Sigmoid colon (tissue), 7 donors: ENCODE results near the gene GSDMA. TPM values are rescaled to one million over a fixed set of nuclear protein-coding genes. Genes with fewer than 3 reads are reported as not detected.

Experiments used
- DNase-seq: peaks from one replicate; pipeline ENCODE4 v3.0.0-alpha.2; 2019
- H3K27ac ChIP-seq, 4 donors: fragments of 200-600 bp; sonication (generic); one replicate each; pipeline ENCODE4 v1.5.1; 2016 to 2019; ENCODE audit warnings: mild to moderate bottlenecking in 1 of 4
- H3K27me3 ChIP-seq, 3 donors: fragments of 200-600 bp; sonication (generic); one replicate each; pipeline ENCODE4 v1.5.1; 2019; ENCODE audit warnings: mild to moderate bottlenecking in 1 of 3
- H3K36me3 ChIP-seq, 4 donors: fragments of 200-600 bp; sonication (generic); one replicate each; pipeline ENCODE4 v1.5.1; 2016 to 2019
- H3K4me1 ChIP-seq, 4 donors: fragments of 200-600 bp; sonication (generic); one replicate each; pipeline ENCODE4 v1.5.1; 2017 to 2019
- H3K4me3 ChIP-seq, 4 donors: fragments of 200-600 bp; sonication (generic); one replicate each; pipeline ENCODE4 v1.5.1; 2017 to 2019; ENCODE audit warnings: mild to moderate bottlenecking in 2 of 4, moderate library complexity in 1 of 4
- H3K9me3 ChIP-seq, 4 donors: fragments of 200-600 bp in 3 of 4; sonication (generic) in 3 of 4; one replicate each; pipeline versions ENCODE4 v1.5.1 to v1.6.1; 2013 to 2019
- EP300 ChIP-seq, 4 donors: sonication (generic); formaldehyde crosslinking; IDR thresholded peaks; one replicate each; pipeline ENCODE4 v1.6.1; 2017; ENCODE audit warnings: antibody characterized with exemption in 4 of 4
- POLR2A ChIP-seq, 2 donors: fragments of 450-650 bp; IDR thresholded peaks; one replicate each; pipeline ENCODE4 v1.6.1; 2016; ENCODE audit warnings: antibody characterized with exemption in 2 of 2, mild to moderate bottlenecking in 2 of 2, moderate library complexity in 2 of 2
- POLR2AphosphoS5 ChIP-seq, 4 donors: sonication (generic); formaldehyde crosslinking; IDR thresholded peaks; one replicate each; pipeline ENCODE4 v1.6.1; 2017; ENCODE audit warnings: antibody characterized with exemption in 4 of 4
- WGBS, 2 donors: extraction: QIAGEN DNeasy Blood & Tissue Kit; methylation state at CpG; one replicate each; pipeline ENCODE4 v1.1.7; 2013; 5-methylcytosine and 5-hydroxymethylcytosine counted together
- intact Hi-C: fragments of 100-400 bp; cut with DNase I; formaldehyde crosslinking; loops from one replicate; pipeline ENCODE4 v1.15.1; 2023
- polyA plus RNA-seq, 3 donors: library from polyadenylated mRNA; stranded (reverse); fragments of 200-250 nt; gene quantifications; one replicate each; pipeline ENCODE4 v1.2.3, GENCODE V29; 2013
- total RNA-seq, 4 donors: library from RNA; depleted of rRNA; stranded (reverse); fragments of >200 nt; gene quantifications; one replicate each; pipeline ENCODE4 v1.1.0, GENCODE V29; 2016
- TF ChIP-seq, protein P1 (sequence below), 4 experiments: fragments of 450-650 bp in 3 of 4; fragments of 200-600 bp in 1 of 4; IDR thresholded peaks; one replicate each; pipeline ENCODE4 v1.5.1; 2016 to 2019; ENCODE audit warnings: antibody characterized with exemption in 4 of 4, mild to moderate bottlenecking in 3 of 4, moderate library complexity in 2 of 4
- donor health status: healthy with polysubstance abuse.
- donor health status: Bipolar disorder and iron deficiency.
- donor health status: healthy.

Gene GSDMA
- total and polyA plus RNA-seq, 7 donors, result 0.29 to 1.3 (median 0.60) TPM; not detected in 4

DNA sequence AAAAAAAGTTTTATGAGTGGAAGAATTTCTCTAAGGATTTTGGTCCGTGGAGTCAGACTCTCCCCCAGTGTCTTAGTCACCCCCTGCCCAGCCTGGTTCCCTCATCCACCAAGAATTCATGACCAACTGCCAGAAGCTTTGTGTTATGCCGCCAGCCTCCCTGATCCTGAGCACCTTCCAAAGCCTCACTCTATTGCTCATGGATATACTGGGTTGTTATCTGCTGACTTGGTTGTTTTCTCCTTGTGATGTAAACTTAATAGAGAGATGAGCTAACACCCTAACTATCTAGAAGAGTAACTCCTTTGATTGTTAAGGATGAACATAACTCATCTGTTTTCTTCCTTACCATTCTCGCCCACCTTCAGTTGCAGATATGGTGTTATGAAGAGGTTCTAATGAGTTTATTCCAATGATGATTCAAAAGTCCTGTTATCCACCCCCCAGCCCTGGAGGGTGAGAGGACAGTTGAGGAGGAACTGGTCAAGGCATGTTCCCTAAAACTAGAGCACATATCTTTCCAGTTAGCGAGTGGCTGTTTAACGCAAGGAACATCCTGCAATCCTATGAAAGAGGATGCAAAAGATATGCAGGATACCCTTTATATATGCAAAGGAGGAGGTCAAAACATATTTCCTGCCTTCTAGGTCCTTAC lies 16.3 kb downstream of the GSDMA start:
- no peak for DNase-seq
- Histone ChIP-seq H3K27me3 (peaks cover 0 to 3% (median 0%) of the 10 kb centered on the region in 3 donors), H3K4me3 (no peak overlapping the region), H3K9me3 (no peaks in the 10 kb centered on the region), H3K36me3 (peaks cover 0 to 1% (median under 1%) of the 10 kb centered on the region in 4 donors), H3K27ac (peak overlapping the region in 1 of 4 donors; percentile 97), H3K4me1 (peaks cover 0 to 40% (median 30%) of the 10 kb centered on the region in 4 donors)
- WGBS, 2 donors, result 80 to 85% methylated on average over 5 of the region's 5 CpGs
- TF ChIP-seq POLR2A (IDR thresholded peaks at IDR 0.05), result no peak
- TF ChIP-seq POLR2AphosphoS5 (IDR thresholded peaks at IDR 0.05), result no peak
- no peak for TF ChIP-seq EP300 (IDR thresholded peaks at IDR 0.05)
- TF ChIP-seq, protein P1, sequence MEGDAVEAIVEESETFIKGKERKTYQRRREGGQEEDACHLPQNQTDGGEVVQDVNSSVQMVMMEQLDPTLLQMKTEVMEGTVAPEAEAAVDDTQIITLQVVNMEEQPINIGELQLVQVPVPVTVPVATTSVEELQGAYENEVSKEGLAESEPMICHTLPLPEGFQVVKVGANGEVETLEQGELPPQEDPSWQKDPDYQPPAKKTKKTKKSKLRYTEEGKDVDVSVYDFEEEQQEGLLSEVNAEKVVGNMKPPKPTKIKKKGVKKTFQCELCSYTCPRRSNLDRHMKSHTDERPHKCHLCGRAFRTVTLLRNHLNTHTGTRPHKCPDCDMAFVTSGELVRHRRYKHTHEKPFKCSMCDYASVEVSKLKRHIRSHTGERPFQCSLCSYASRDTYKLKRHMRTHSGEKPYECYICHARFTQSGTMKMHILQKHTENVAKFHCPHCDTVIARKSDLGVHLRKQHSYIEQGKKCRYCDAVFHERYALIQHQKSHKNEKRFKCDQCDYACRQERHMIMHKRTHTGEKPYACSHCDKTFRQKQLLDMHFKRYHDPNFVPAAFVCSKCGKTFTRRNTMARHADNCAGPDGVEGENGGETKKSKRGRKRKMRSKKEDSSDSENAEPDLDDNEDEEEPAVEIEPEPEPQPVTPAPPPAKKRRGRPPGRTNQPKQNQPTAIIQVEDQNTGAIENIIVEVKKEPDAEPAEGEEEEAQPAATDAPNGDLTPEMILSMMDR (IDR thresholded peaks at IDR 0.05), result no peak
- intact Hi-C loops, result loop anchor here (10.0 kb wide), 1 partner anchor 354 kb away; the partner anchor contains the start of gene PPP1R1B

DNA sequence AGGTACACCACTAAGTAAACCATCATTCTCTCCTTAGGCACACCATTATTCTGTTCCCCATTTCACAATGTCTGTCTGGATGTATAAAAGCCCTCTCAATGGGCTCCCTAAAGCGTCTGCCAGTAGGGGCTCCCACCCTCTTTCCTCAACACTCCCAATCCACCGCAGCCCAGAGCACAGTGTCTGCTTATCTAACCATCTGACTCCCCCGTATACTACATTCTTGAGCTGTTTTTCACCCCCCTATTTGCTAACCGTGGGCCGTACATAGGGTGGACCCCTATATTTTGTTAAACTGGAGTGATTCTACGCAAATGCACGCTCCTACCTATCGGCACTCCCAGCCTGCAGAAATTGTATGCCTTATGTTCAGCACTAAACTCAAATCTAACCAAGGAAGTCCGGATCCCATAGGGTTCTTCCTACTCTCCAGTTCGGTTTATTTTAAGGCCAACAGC lies 17.1 kb downstream of the GSDMA start:
- DNase-seq, result no peak
- H3K27ac ChIP-seq, result peak overlapping the region; percentile 95 to 98 (median 97)
- WGBS, 2 donors, result 0 to 1% methylated on average over 10 of the region's 10 CpGs

DNA sequence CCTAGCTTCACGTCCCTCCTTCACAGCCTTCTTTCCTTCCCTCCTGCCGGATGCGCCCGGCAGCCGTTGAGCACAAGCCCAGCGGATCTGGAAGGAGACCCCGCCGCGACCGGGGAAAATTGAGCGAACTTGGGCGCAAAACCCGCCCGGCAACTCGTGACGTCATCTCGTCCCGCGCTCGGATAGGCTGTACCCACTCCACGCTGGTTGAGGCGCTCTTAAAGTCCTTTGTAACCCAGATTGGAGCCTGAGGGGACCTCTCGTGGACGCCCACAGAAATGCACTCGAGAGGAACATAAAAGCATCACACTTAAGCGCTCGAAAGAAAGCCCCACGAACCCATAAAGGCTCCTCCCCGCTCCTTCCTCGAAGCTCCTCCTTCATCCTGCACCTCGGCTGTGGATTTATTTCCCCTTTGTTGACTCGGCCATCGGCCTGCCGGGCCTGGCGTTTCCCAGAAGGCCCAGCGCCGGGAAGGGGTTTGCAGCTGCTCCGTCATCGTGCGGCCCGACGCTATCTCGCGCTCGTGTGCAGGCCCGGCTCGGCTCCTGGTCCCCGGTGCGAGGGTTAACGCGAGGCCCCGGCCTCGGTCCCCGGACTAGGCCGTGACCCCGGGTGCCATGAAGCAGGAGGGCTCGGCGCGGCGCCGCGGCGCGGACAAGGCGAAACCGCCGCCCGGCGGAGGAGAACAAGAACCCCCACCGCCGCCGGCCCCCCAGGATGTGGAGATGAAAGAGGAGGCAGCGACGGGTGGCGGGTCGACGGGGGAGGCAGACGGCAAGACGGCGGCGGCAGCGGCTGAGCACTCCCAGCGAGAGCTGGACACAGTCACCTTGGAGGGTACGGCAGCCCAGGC lies 17.8 kb downstream of the GSDMA start, which contains the start of gene PSMD3:
TSS of gene PSMD3 (plus strand) at position 457 of the 856 bp plus-strand sequence. CDS start at position 621, 164 bp downstream.
- intact Hi-C loops, result loop anchor here (1.0 to 5.0 kb wide), 3 partner anchors 21 to 557 kb away; no protein-coding TSS in a partner anchor
- TF ChIP-seq POLR2A (IDR thresholded peaks at IDR 0.05) (peak; percentile 88 to 90), POLR2AphosphoS5 (IDR thresholded peaks at IDR 0.05) (peak; percentile 96 to 99 (median 98)), EP300 (IDR thresholded peaks at IDR 0.05) (peak in 1 of 4 donors; percentile 77)
- TF ChIP-seq, protein P1 (IDR thresholded peaks at IDR 0.05), result peak; percentile 64 to 96 (median 73)
- 0% methylated on average over 84 of the region's 84 CpGs for WGBS, 2 donors

More for the DNA sequence above, 17.1 kb downstream of the GSDMA start:
- Histone ChIP-seq H3K4me1 (peaks cover 0 to 40% (median 30%) of the 10 kb centered on the region in 4 donors), H3K36me3 (peaks cover 5 to 9% (median 7%) of the 10 kb centered on the region in 4 donors), H3K27me3 (no peaks in the 10 kb centered on the region), H3K4me3 (peak overlapping the region; percentile 40 to 99 (median 84)), H3K9me3 (no peaks in the 10 kb centered on the region)
- intact Hi-C loops, result loop anchor here (1.0 to 10.0 kb wide), 4 partner anchors 21 to 557 kb away; partner anchors contain the start of gene PPP1R1B
- TF ChIP-seq POLR2A (IDR thresholded peaks at IDR 0.05) (no peak), EP300 (IDR thresholded peaks at IDR 0.05) (no peak), POLR2AphosphoS5 (IDR thresholded peaks at IDR 0.05) (no peak)
- TF ChIP-seq, protein P1 (IDR thresholded peaks at IDR 0.05), result no peak

DNA sequence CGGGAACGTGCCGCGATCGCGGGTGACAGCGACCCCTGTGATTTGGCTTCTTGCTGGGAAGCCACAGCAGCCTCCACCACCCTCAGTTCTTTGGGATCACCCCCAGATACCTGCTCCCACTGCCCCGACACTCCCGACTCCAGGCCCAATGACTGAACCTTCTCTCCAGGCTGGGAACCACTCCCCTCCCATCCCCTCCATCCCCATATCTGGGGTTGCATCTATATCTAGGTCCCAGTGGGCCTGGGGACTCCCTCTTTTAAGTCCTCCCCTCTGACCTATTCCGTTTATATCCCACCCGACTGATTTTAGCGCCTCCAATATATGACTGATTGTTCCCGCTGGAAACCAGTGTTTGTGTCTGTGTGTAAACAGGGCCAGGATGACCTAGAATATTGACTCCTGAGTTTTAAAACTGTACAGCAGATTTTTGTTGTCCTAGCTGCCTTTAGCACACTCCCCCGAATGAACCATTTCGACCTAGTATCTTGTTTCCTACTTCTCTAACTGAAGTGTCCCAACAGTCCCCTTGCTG lies 18.5 kb downstream of the GSDMA start:
- Histone ChIP-seq H3K4me1 (peaks cover 0 to 40% (median 30%) of the 10 kb centered on the region in 4 donors), H3K4me3 (peak overlapping the region; percentile 79 to 99 (median 89)), H3K27ac (peak overlapping the region; percentile 95 to 98 (median 97)), H3K27me3 (no peaks in the 10 kb centered on the region), H3K36me3 (peaks cover 17 to 23% (median 20%) of the 10 kb centered on the region in 4 donors), H3K9me3 (no peaks in the 10 kb centered on the region)
- intact Hi-C loops, result loop anchor here (2.0 to 5.0 kb wide), 2 partner anchors 52 to 556 kb away; no protein-coding TSS in a partner anchor
- no peak for DNase-seq
- WGBS, 2 donors, result 0 to 1% methylated on average over 15 of the region's 15 CpGs
- TF ChIP-seq, protein P1 (IDR thresholded peaks at IDR 0.05), result no peak
- TF ChIP-seq POLR2AphosphoS5 (IDR thresholded peaks at IDR 0.05) (no peak), EP300 (IDR thresholded peaks at IDR 0.05) (no peak), POLR2A (IDR thresholded peaks at IDR 0.05) (no peak)

More for the DNA sequence above, 17.8 kb downstream of the GSDMA start, which contains the start of gene PSMD3:
- Histone ChIP-seq H3K4me1 (peaks cover 0 to 40% (median 30%) of the 10 kb centered on the region in 4 donors), H3K27ac (peak within 1 kb of the TSS; percentile 95 to 98 (median 97)), H3K36me3 (peaks cover 11 to 16% (median 14%) of the 10 kb centered on the region in 4 donors), H3K27me3 (no peaks in the 10 kb centered on the region), H3K9me3 (no peaks in the 10 kb centered on the region), H3K4me3 (peak within 1 kb of the TSS; percentile 79 to 99 (median 89))
- peak; percentile 99 for DNase-seq
